Measurements from ENCODE around the gene PKD1L1. TPM values are rescaled to one million over a fixed set of nuclear protein-coding genes. Genes with fewer than 3 reads are reported as not detected.
A peak's percentile ranks its signal among the peaks of the same experiment; 100 is the strongest.
"Not testable (repeated sequence)": the region's sequence is repeated elsewhere in the genome, so short reads cannot be mapped to it uniquely, and the experiment has no call there.

PKD1L1 gene
- polyA plus RNA-seq, 1 donor (not counting 4 experiments of a cell fraction or from before 2014, with no cell fraction given): 0.04 TPM

DNA sequence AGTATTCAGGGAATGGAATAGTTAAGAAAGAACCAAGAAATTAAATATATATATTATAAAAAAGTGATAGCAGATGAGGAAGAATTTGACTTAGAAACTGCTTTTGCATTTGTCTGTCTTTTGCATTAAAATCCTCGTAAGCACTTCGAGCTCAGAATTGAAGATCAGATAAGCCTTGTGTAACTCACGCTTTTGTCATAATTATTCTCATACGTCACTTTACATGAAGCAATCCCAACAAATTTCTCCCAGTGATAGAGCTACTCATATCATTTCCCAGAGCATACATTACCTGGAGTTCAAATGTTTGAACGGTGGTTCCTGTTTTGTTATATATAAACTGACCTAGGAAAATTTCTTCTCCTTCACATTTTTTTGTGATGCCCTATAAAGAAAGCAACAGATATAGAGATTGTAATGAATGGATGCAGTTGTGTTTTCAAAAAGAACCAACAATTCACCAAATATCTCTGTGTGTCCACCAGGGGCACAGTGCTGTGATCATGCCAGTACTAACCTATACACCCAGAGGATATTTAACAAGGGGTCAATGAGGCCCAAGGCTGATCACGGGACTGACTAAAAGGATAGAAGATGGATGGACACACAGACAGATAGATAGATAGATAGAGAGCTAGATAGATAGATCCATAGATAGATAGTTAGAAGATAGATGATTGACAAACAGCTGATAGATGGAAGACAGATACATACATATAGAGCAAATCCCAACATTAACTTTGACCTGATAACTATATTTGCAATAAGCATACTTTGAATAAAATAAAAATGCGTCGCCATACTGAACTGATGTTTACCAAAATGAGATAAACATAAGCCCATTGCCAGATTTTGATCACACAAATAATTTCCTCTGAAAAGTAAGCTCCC, 40.5 kb upstream of the PKD1L1 start:
- H3K4me3 ChIP-seq (ENCODE audit: control insufficient read depth in 2 of 3, extremely low read depth in 1 of 3, insufficient read depth in 2 of 3, low read depth in 1 of 3, low read length in 3 of 3): no peak overlapping the region
- no peak overlapping the region for H3K27ac ChIP-seq (ENCODE audit: control insufficient read depth, insufficient read depth, low read length)
- dilution Hi-C loops (cut with MboI; ENCODE audit: extremely low pct_ligation_motif_present, low sequenced_read_pairs): no loop called here
- H3K4me2 ChIP-seq (ENCODE audit: control insufficient read depth, extremely low read depth, insufficient read depth, low read depth, low read length): no peak overlapping the region
- no peaks in the 10 kb centered on the region for H3K9me1 ChIP-seq (ENCODE audit: control insufficient read depth, extremely low read depth, insufficient read depth, low read length)
- peaks cover 10% of the 10 kb centered on the region for H3K4me1 ChIP-seq (ENCODE audit: control insufficient read depth, extremely low read depth, insufficient read depth, low read length)
- no peaks in the 10 kb centered on the region for H3K27me3 ChIP-seq (ENCODE audit: control insufficient read depth, extremely low read depth, insufficient read depth, low read length)
- no peaks in the 10 kb centered on the region for H3K79me2 ChIP-seq (ENCODE audit: control insufficient read depth, insufficient read depth, low read length)
- H2AFZ ChIP-seq (ENCODE audit: control insufficient read depth, low read length): no peak overlapping the region
- H3K9me3 ChIP-seq (ENCODE audit: control insufficient read depth, low read depth, low read length): no peaks in the 10 kb centered on the region
- H3K9ac ChIP-seq (ENCODE audit: control insufficient read depth, extremely low read depth, insufficient read depth, low read length): no peak overlapping the region
- no peaks in the 10 kb centered on the region for H3K36me3 ChIP-seq (ENCODE audit: control insufficient read depth in 2 of 2, extremely low read depth in 1 of 2, insufficient read depth in 2 of 2, low read length in 2 of 2)
- DNase-seq (ENCODE audit: low read depth, low spot score) (no peak), FAIRE-seq (no peak)
- H4K20me1 ChIP-seq (ENCODE audit: control insufficient read depth, extremely low read depth, insufficient read depth, low read length): no peaks in the 10 kb centered on the region
- no peak for TF ChIP-seq EZH2 (IDR thresholded peaks at IDR 0.05; ENCODE audit: low read length)
- peak; percentile 34 to 42 (median 42) for TF ChIP-seq CTCF (optimal IDR thresholded peaks at IDR 0.05 in 1 of 3, IDR thresholded peaks at IDR 0.05 in 1 of 3, conservative IDR thresholded peaks at IDR 0.05 in 1 of 3; ENCODE audit: extremely low read depth in 1 of 3, insufficient read depth in 2 of 3, low read length in 3 of 3)

GRCh38 chr7:47982610-47983009, 34.3 kb upstream of the PKD1L1 start:
- Histone ChIP-seq H3K9ac (ENCODE audit: control insufficient read depth, extremely low read depth, insufficient read depth, low read length) (no peak overlapping the region), H3K4me1 (ENCODE audit: control insufficient read depth, extremely low read depth, insufficient read depth, low read length) (peaks cover 7% of the 10 kb centered on the region), H4K20me1 (ENCODE audit: control insufficient read depth, extremely low read depth, insufficient read depth, low read length) (no peaks in the 10 kb centered on the region), H3K4me3 (ENCODE audit: control insufficient read depth in 2 of 3, extremely low read depth in 1 of 3, insufficient read depth in 2 of 3, low read depth in 1 of 3, low read length in 3 of 3) (no peak overlapping the region), H3K27ac (ENCODE audit: control insufficient read depth, insufficient read depth, low read length) (no peak overlapping the region), H3K27me3 (ENCODE audit: control insufficient read depth, extremely low read depth, insufficient read depth, low read length) (no peaks in the 10 kb centered on the region), H3K79me2 (ENCODE audit: control insufficient read depth, insufficient read depth, low read length) (peaks cover 11% of the 10 kb centered on the region), H3K36me3 (ENCODE audit: control insufficient read depth in 2 of 2, extremely low read depth in 1 of 2, insufficient read depth in 2 of 2, low read length in 2 of 2) (no peaks in the 10 kb centered on the region), H3K9me1 (ENCODE audit: control insufficient read depth, extremely low read depth, insufficient read depth, low read length) (no peaks in the 10 kb centered on the region), H3K9me3 (ENCODE audit: control insufficient read depth, low read depth, low read length) (no peaks in the 10 kb centered on the region), H2AFZ (ENCODE audit: control insufficient read depth, low read length) (no peak overlapping the region), H3K4me2 (ENCODE audit: control insufficient read depth, extremely low read depth, insufficient read depth, low read depth, low read length) (no peak overlapping the region)
- dilution Hi-C loops (cut with MboI; ENCODE audit: extremely low pct_ligation_motif_present, low sequenced_read_pairs): no loop called here
- no peak for DNase-seq (ENCODE audit: low read depth, low spot score)
- TF ChIP-seq CTCF (optimal IDR thresholded peaks at IDR 0.05 in 1 of 3, IDR thresholded peaks at IDR 0.05 in 1 of 3, conservative IDR thresholded peaks at IDR 0.05 in 1 of 3; ENCODE audit: extremely low read depth in 1 of 3, insufficient read depth in 2 of 3, low read length in 3 of 3): no peak
- no peak for TF ChIP-seq EZH2 (IDR thresholded peaks at IDR 0.05; ENCODE audit: low read length)
- FAIRE-seq: no peak

GRCh38 chr7:47980648-47981047, 32.4 kb upstream of the PKD1L1 start:
- FAIRE-seq; DNase-seq (ENCODE audit: low read depth, low spot score); H2AFZ ChIP-seq (ENCODE audit: control insufficient read depth, low read length): not testable (repeated sequence)

More at GRCh38 chr7:47980648-47981047, 32.4 kb upstream of the PKD1L1 start:
- H4K20me1 ChIP-seq (ENCODE audit: control insufficient read depth, extremely low read depth, insufficient read depth, low read length); H3K9me1 ChIP-seq (ENCODE audit: control insufficient read depth, extremely low read depth, insufficient read depth, low read length); dilution Hi-C loops (cut with MboI; ENCODE audit: extremely low pct_ligation_motif_present, low sequenced_read_pairs); H3K4me3 ChIP-seq (ENCODE audit: control insufficient read depth in 2 of 3, extremely low read depth in 1 of 3, insufficient read depth in 2 of 3, low read depth in 1 of 3, low read length in 3 of 3); H3K9ac ChIP-seq (ENCODE audit: control insufficient read depth, extremely low read depth, insufficient read depth, low read length); H3K9me3 ChIP-seq (ENCODE audit: control insufficient read depth, low read depth, low read length); H3K4me1 ChIP-seq (ENCODE audit: control insufficient read depth, extremely low read depth, insufficient read depth, low read length); H3K27ac ChIP-seq (ENCODE audit: control insufficient read depth, insufficient read depth, low read length); H3K27me3 ChIP-seq (ENCODE audit: control insufficient read depth, extremely low read depth, insufficient read depth, low read length); H3K4me2 ChIP-seq (ENCODE audit: control insufficient read depth, extremely low read depth, insufficient read depth, low read depth, low read length): not testable (repeated sequence)
- Histone ChIP-seq H3K79me2 (ENCODE audit: control insufficient read depth, insufficient read depth, low read length) (peaks cover 11% of the 10 kb centered on the region), H3K36me3 (ENCODE audit: control insufficient read depth in 2 of 2, extremely low read depth in 1 of 2, insufficient read depth in 2 of 2, low read length in 2 of 2) (peaks cover 8 to 13% of the 10 kb centered on the region in 2 experiments)
